ENCODE results near the gene PCNP.
"Not testable (repeated sequence)": the region's sequence is repeated elsewhere in the genome, so short reads cannot be mapped to it uniquely, and the experiment has no call there.

The PCNP gene

GRCh38 chr3:101567528-101568317 is 6.3 kb upstream of the PCNP start:
- no peak for DNase-seq (ENCODE audit: low read depth)

- no peak for DNase-seq (ENCODE audit: low read depth)
Measured at GRCh38 chr3:101571028-101571895, 2.7 kb upstream of the PCNP start.

GRCh38 chr3:101574388-101575112 is 570 bp downstream of the PCNP start:
- no peak for DNase-seq (ENCODE audit: low read depth)

- no peak for DNase-seq (ENCODE audit: low read depth)
Measured at GRCh38 chr3:101577286-101577685, 3.3 kb downstream of the PCNP start.

- DNase-seq (ENCODE audit: low read depth), result no peak
Measured at GRCh38 chr3:101588616-101589015, 14.6 kb downstream of the PCNP start.

- DNase-seq (ENCODE audit: low read depth), result no peak
Measured at GRCh38 chr3:101591071-101591470, 17.1 kb downstream of the PCNP start.

GRCh38 chr3:101602731-101603130 is 28.8 kb downstream of the PCNP start:
- no peak for DNase-seq (ENCODE audit: low read depth)

- no peak for DNase-seq (ENCODE audit: low read depth)
Measured at GRCh38 chr3:101603184-101603583, 29.2 kb downstream of the PCNP start.

GRCh38 chr3:101605398-101605797 is 31.4 kb downstream of the PCNP start:
- not testable (repeated sequence) for DNase-seq (ENCODE audit: low read depth)

- DNase-seq (ENCODE audit: low read depth), result no peak
Measured at GRCh38 chr3:101611023-101611422, 37.0 kb downstream of the PCNP start.

GRCh38 chr3:101613014-101613413 is 39.0 kb downstream of the PCNP start:
- DNase-seq (ENCODE audit: low read depth), result not testable (repeated sequence)

- DNase-seq (ENCODE audit: low read depth), result no peak
Measured at GRCh38 chr3:101615525-101615924, 41.5 kb downstream of the PCNP start.

- DNase-seq (ENCODE audit: low read depth), result no peak
Measured at GRCh38 chr3:101617478-101617877, 43.5 kb downstream of the PCNP start.

- DNase-seq (ENCODE audit: low read depth), result no peak
Measured at GRCh38 chr3:101618726-101619125, 44.7 kb downstream of the PCNP start.

- no peak for DNase-seq (ENCODE audit: low read depth)
Measured at GRCh38 chr3:101619734-101620133, 45.8 kb downstream of the PCNP start.

- no peak for DNase-seq (ENCODE audit: low read depth)
Measured at GRCh38 chr3:101623656-101624055, 49.7 kb downstream of the PCNP start.

GRCh38 chr3:101624857-101625256 is 50.9 kb downstream of the PCNP start:
- no peak for DNase-seq (ENCODE audit: low read depth)

- DNase-seq (ENCODE audit: low read depth), result no peak
Measured at GRCh38 chr3:101625879-101626278, 51.9 kb downstream of the PCNP start.

GRCh38 chr3:101629219-101629618 is 55.2 kb downstream of the PCNP start:
- no peak for DNase-seq (ENCODE audit: low read depth)

- DNase-seq (ENCODE audit: low read depth), result no peak
Measured at GRCh38 chr3:101631098-101631796, 57.3 kb downstream of the PCNP start.

- DNase-seq (ENCODE audit: low read depth), result not testable (repeated sequence)
Measured at GRCh38 chr3:101631959-101632358, 58.0 kb downstream of the PCNP start.

GRCh38 chr3:101632586-101632985 is 58.6 kb downstream of the PCNP start:
- DNase-seq (ENCODE audit: low read depth), result no peak
